ENCODE data around the gene MDFI.

MDFI gene

DNA sequence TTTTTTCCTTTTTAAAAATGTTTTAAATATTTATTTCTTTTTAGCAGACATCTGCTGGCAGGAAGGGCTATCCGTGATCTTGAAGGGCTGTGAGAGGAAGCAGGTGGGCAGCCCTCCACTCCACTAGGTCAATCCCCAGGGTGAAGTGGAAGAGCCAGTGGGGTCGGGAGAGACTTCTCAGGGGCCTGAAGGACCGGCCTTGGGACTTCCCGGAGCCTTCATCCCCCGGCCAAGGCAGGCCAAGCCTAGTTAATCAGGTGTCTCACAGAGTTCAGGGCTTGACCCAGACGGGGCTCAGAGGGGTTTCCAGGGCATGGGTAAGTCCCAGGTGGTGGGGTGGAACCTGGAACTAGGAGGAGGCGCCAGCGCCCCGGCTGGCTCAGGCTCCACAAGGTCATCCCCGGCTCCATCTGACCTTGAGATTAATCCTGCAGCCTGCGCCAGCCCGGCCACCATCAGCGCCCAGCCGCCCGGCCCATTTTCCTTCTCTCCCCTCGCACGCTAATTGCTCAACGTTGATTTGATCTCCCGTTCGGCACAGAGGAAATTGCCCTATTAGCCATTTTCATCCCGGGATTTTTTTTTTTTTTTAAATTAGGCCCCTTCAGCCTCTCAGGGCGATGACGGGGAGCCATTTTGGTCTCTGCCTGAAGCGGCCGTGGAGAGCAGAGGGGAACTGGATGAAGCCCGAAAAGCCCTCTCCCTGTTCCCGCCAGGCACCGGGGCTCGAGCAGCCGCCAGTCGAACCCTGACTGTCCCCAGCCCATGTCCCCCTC, 44.4 kb downstream of the MDFI start:
- peak; percentile 53 for DNase-seq (ENCODE audit: low spot score)
- in situ Hi-C loops (cut with MboI; ENCODE audit: low pct_unique_long_range_greater_than_20kb, low sequenced_read_pairs, unreplicated experiment): no loop called here
- TF ChIP-seq, protein P1, sequence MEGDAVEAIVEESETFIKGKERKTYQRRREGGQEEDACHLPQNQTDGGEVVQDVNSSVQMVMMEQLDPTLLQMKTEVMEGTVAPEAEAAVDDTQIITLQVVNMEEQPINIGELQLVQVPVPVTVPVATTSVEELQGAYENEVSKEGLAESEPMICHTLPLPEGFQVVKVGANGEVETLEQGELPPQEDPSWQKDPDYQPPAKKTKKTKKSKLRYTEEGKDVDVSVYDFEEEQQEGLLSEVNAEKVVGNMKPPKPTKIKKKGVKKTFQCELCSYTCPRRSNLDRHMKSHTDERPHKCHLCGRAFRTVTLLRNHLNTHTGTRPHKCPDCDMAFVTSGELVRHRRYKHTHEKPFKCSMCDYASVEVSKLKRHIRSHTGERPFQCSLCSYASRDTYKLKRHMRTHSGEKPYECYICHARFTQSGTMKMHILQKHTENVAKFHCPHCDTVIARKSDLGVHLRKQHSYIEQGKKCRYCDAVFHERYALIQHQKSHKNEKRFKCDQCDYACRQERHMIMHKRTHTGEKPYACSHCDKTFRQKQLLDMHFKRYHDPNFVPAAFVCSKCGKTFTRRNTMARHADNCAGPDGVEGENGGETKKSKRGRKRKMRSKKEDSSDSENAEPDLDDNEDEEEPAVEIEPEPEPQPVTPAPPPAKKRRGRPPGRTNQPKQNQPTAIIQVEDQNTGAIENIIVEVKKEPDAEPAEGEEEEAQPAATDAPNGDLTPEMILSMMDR (IDR thresholded peaks at IDR 0.05; ENCODE audit: extremely low read depth, insufficient read depth, missing control alignments): no peak

DNA sequence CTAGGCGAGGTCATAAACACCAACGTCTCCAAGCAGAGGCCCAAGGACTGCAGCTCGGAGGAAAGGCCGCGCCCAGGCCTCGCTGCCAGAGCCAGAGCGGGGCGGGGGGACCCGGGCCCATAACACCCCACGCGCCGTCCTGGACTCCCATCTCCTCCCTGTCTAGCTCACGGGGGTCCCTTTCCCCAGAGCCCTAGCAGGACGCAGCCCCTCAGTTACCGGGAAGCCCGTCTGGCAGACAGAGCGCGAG, 44.9 kb downstream of the MDFI start:
- in situ Hi-C loops (cut with MboI; ENCODE audit: low pct_unique_long_range_greater_than_20kb, low sequenced_read_pairs, unreplicated experiment): no loop called here
- TF ChIP-seq, protein P1 (IDR thresholded peaks at IDR 0.05; ENCODE audit: extremely low read depth, insufficient read depth, missing control alignments): no peak
- no peak for DNase-seq (ENCODE audit: low spot score)

DNA sequence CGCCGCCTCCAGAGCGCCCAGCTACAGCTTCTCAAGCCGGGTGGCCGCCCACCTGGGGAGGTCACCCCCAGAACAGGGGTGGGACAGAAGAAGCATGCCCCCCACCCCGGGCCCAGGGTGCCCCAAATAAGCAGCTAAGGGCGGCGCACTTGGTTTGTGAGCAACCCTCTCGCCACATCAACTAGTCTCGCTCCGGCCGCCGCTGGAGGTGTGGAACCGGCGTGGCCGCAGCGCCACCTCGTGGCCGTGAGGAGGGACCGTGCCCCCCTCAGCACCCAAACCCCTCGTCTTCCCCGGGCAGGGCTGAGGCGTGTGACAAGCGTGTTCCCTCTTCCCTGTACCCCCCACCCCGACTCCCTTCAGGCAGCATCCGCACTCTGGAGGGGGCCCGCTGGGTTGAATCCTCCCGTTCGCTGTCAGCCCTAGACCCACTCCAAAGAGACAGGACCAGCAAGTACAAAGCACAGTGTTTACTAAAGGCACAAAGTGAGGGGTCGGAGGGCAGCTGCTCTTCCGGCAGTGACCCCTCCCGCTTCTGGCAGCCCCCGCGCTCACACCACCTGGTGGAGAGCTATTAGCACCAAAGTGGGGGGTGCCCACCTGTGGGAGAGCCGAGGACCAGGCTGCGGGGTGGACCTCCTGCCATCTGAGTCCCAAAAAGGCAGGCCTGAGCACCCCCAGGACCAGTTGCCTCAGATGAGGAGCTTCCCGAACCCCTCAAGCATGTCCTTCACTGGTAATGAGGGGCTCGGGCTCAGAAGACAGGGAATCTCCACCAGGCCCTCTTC, 45.4 kb downstream of the MDFI start:
- TF ChIP-seq, protein P1 (IDR thresholded peaks at IDR 0.05; ENCODE audit: extremely low read depth, insufficient read depth, missing control alignments): peak; percentile 94
- DNase-seq (ENCODE audit: low spot score): peak; percentile 93
- in situ Hi-C loops (cut with MboI; ENCODE audit: low pct_unique_long_range_greater_than_20kb, low sequenced_read_pairs, unreplicated experiment): no loop called here

DNA sequence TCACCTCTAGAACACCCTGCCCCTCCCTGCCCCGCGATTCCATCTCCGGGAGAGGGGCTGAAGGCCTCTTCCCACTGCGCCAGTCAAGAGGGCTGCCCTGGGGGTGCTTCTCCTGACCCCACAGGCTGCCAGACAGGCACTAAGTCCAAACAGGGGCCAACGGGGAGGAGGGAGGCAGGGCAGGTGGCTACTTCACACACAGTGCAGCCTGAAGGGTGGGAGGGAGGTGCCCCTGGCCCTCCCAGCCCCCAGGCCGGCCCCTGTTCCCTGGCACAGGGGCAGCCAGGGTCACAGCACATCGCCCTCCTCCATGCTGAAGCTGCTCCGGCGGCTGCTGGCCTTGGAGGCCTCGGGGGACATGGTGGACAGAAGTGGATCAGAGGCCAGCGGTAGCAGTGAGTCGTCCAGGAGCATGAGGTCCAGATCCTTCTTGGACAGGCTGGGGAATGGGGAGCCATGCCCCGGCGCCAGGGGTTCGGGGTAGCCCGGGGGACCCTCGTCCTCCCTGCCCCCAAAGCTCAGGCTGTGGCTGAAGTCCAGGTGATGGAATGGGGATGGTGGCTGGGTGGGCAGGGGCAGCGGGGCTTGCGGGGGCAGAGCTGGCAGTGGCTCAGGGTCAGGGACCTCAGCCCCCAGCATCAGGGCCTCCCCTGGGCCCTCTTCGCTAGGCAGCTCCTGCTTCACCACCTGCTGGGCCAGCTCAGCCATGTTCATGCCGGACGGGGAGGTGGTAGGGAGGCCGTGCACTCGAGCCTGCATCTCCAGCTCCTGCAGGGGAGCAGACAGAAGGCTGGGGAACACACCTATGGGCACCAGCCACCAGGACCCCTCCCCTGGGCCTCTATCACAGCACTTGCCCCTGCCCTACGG, 46.3 kb downstream of the MDFI start:
- in situ Hi-C loops (cut with MboI; ENCODE audit: low pct_unique_long_range_greater_than_20kb, low sequenced_read_pairs, unreplicated experiment): no loop called here
- DNase-seq (ENCODE audit: low spot score): no peak
- TF ChIP-seq, protein P1 (IDR thresholded peaks at IDR 0.05; ENCODE audit: extremely low read depth, insufficient read depth, missing control alignments): no peak

DNA sequence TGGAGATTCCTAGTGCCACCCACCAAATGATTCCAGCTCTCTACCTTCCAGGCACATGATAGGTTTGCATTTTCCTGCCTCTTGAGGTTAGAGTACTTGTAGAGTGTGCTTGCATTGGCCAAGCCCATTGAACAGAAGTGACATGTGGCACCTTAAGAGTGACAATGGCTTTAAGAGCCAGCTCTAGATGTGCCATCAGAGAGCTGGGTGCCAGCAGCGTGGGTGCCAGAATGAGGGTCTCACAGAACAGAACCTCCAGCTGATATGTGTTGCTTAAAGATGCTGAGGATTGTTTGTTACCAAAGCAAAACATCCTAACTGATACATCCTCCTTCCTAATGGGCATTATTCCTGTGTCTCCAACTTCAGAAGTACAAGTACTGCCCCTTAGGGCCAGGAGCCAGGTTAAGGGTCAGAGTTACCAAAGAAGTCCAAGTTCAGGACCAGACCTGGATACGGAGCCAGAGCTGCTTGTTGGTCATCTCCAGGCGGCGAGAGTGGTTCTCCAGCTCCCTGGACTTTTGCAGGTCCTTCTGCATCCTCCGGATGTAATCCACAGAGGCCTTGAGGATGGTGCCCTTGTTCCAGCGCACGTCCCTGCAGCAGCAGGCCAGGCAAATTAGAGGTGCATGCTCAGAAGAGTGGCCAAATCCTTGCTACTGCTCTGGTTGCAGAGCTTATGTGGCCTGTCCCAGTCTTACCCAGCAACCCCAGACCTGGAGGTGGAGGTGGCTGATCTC, 47.5 kb downstream of the MDFI start:
- in situ Hi-C loops (cut with MboI; ENCODE audit: low pct_unique_long_range_greater_than_20kb, low sequenced_read_pairs, unreplicated experiment): no loop called here
- TF ChIP-seq, protein P1 (IDR thresholded peaks at IDR 0.05; ENCODE audit: extremely low read depth, insufficient read depth, missing control alignments): no peak
- DNase-seq (ENCODE audit: low spot score): no peak
